IMR-90 (cell line): ENCODE results near the gene PTPRH. TPM values are rescaled to one million over a fixed set of nuclear protein-coding genes. Genes with fewer than 3 reads are reported as not detected.
A peak's percentile ranks its signal among the peaks of the same experiment; 100 is the strongest.

Experiments used
- ATAC-seq: fragments of 200-7000 bp; cut with Tn5 transposase; 2 replicates; pipeline ENCODE4 v1.9.1; 2020; ENCODE audit warnings: low read depth, mild to moderate bottlenecking, moderate library complexity
- BruUV-seq: library from RNA; stranded (reverse); fragments of 400-500 nt; replicated peaks from 2 replicates; lab custom pipeline; 2021; lab: Mats Ljungman, UMichigan
- CTCF ChIA-PET: fragments of 300-600 bp; formaldehyde crosslinking; extraction: SDS; loops from one replicate; lab custom pipeline; 2021; ENCODE audit warnings: antibody characterized with exemption; lab: Yijun Ruan, JAX
- POLR2A ChIA-PET: fragments of 300-600 bp; sonication (Branson Sonifier 250); formaldehyde crosslinking; loops from one replicate; lab custom pipeline; 2022; ENCODE audit warnings: antibody characterized with exemption; ENCODE audit not compliant: unreplicated experiment; lab: Charles Lee
- DNase-seq: peaks from one replicate; pipeline ENCODE4 v3.0.0; 2013
- H2AFZ ChIP-seq: replicated peaks from 2 replicates; pipeline ENCODE3; 2013; ENCODE audit warnings: low read length, mild to moderate bottlenecking; ENCODE audit not compliant: poor library complexity
- H2AK5ac ChIP-seq: 2 replicates; pipeline ENCODE4 v1.6.1; 2013; ENCODE audit warnings: low read depth, low read length, inconsistent platforms
- H2AK9ac ChIP-seq: replicated peaks from 2 replicates; pipeline ENCODE3; 2013; ENCODE audit warnings: mild to moderate bottlenecking, low read depth, low read length, moderate library complexity; ENCODE audit not compliant: poor library complexity
- H2BK120ac ChIP-seq: 2 replicates; pipeline ENCODE4 v1.6.1; 2013; ENCODE audit warnings: low read depth, low read length, inconsistent platforms
- H2BK15ac ChIP-seq: 3 replicates; pipeline ENCODE4 v1.6.1; 2013; ENCODE audit warnings: low read depth, low read length, inconsistent platforms
- H2BK20ac ChIP-seq: 2 replicates; pipeline ENCODE4 v1.6.1; 2013; ENCODE audit warnings: low read depth, mild to moderate bottlenecking, inconsistent platforms, low read length, moderate library complexity
- H2BK5ac ChIP-seq: 2 replicates; pipeline ENCODE4 v1.6.1; 2013; ENCODE audit warnings: mild to moderate bottlenecking, low read depth, low read length, inconsistent platforms; ENCODE audit not compliant: poor library complexity, severe bottlenecking
- H3K14ac ChIP-seq: replicated peaks from 2 replicates; pipeline ENCODE4 v1.6.1; 2013; ENCODE audit warnings: low read depth, low read length, inconsistent platforms
- H3K18ac ChIP-seq: 2 replicates; pipeline ENCODE4 v1.6.1; 2013; ENCODE audit warnings: low read depth, low read length, control low read depth
- H3K23ac ChIP-seq: 2 replicates; pipeline ENCODE4 v1.6.1; 2013; ENCODE audit warnings: low read depth, low read length, inconsistent platforms
- H3K27ac ChIP-seq: 2 replicates; pipeline ENCODE4 v1.5.1; 2013; ENCODE audit warnings: mild to moderate bottlenecking, control low read depth, low read length; ENCODE audit not compliant: insufficient read depth
- H3K27me3 ChIP-seq: 2 replicates; pipeline ENCODE4 v1.6.1; 2013; ENCODE audit warnings: low read length; ENCODE audit not compliant: control insufficient read depth, insufficient read depth
- H3K36me3 ChIP-seq: 2 replicates; pipeline ENCODE4 v1.6.1; 2013; ENCODE audit warnings: low read length, mixed read lengths; ENCODE audit not compliant: control insufficient read depth, insufficient read depth
- H3K4ac ChIP-seq: 2 replicates; pipeline ENCODE4 v1.6.1; 2013; ENCODE audit warnings: low read depth, low read length, inconsistent platforms
- H3K4me1 ChIP-seq: 2 replicates; pipeline ENCODE4 v1.6.1; 2013; ENCODE audit warnings: low read length, mixed read lengths; ENCODE audit not compliant: control insufficient read depth, insufficient read depth
- H3K4me2 ChIP-seq: 2 replicates; pipeline ENCODE4 v1.6.1; 2013; ENCODE audit warnings: low read depth, mild to moderate bottlenecking, control low read depth, low read length, moderate library complexity
- H3K4me3 ChIP-seq: 2 replicates; pipeline ENCODE4 v1.5.1; 2013; ENCODE audit warnings: low read depth, mild to moderate bottlenecking, control low read depth, low read length, moderate library complexity; ENCODE audit not compliant: insufficient read depth
- H3K56ac ChIP-seq: 2 replicates; pipeline ENCODE4 v1.6.1; 2013; ENCODE audit warnings: low read length, inconsistent platforms; ENCODE audit not compliant: insufficient read depth; ENCODE audit errors: extremely low read depth
- H3K79me1 ChIP-seq, 2 experiments: 2 replicates each; pipeline ENCODE4 v1.6.1; 2013; ENCODE audit warnings: low read length in 2 of 2, inconsistent platforms in 1 of 2, low read depth in 1 of 2
- H3K9ac ChIP-seq: 2 replicates; pipeline ENCODE4 v1.6.1; 2013; ENCODE audit warnings: low read depth, low read length, control low read depth
- H3K9me1 ChIP-seq: 2 replicates; pipeline ENCODE4 v1.6.1; 2013; ENCODE audit warnings: low read length, inconsistent platforms; ENCODE audit not compliant: insufficient read depth
- H3K9me3 ChIP-seq: 2 replicates; pipeline ENCODE4 v1.6.1; 2013; ENCODE audit warnings: low read length; ENCODE audit not compliant: control insufficient read depth, insufficient read depth
- H4K20me1 ChIP-seq: 2 replicates; pipeline ENCODE4 v1.6.1; 2013; ENCODE audit warnings: low read length, inconsistent platforms; ENCODE audit not compliant: insufficient read depth
- H4K5ac ChIP-seq: 2 replicates; pipeline ENCODE4 v1.6.1; 2013; ENCODE audit warnings: mild to moderate bottlenecking, low read depth, low read length, control low read depth
- H4K8ac ChIP-seq, 2 experiments: 2 replicates each; pipeline ENCODE4 v1.6.1; 2013; ENCODE audit warnings: low read depth in 2 of 2, low read length in 2 of 2, control low read depth in 1 of 2, inconsistent platforms in 1 of 2
- H4K91ac ChIP-seq: 2 replicates; pipeline ENCODE4 v1.6.1; 2013; ENCODE audit warnings: low read depth, low read length, inconsistent platforms; ENCODE audit not compliant: insufficient read depth
- CTCF ChIP-seq: conservative IDR thresholded peaks from 2 replicates; pipeline ENCODE4 v1.5.1; 2012; ENCODE audit warnings: mild to moderate bottlenecking, low read depth, low read length, improper control_type of control experiment
- ELK1 ChIP-seq: fragments of 150-350 bp; IDR thresholded peaks from 2 replicates; pipeline ENCODE4 v1.6.1; 2016; ENCODE audit warnings: low read depth, mild to moderate bottlenecking, low read length, moderate library complexity, borderline replicate concordance
- FOS ChIP-seq: fragments of 150-350 bp; IDR thresholded peaks from 2 replicates; pipeline ENCODE4 v1.6.1; 2016; ENCODE audit warnings: low read depth, low read length
- MAZ ChIP-seq: IDR thresholded peaks from 2 replicates; pipeline ENCODE4 v1.6.1; 2012; ENCODE audit warnings: low read depth, mild to moderate bottlenecking, low read length, improper control_type of control experiment, moderate library complexity, borderline replicate concordance
- MXI1 ChIP-seq: IDR thresholded peaks from 2 replicates; pipeline ENCODE4 v1.6.1; 2012; ENCODE audit warnings: low read depth, mild to moderate bottlenecking, low read length, moderate library complexity, borderline replicate concordance
- NFE2L2 ChIP-seq: fragments of 150-350 bp; IDR thresholded peaks from 2 replicates; pipeline ENCODE4 v1.6.1; 2016; ENCODE audit warnings: low read depth, mild to moderate bottlenecking, low read length
- RAD21 ChIP-seq: IDR thresholded peaks from 2 replicates; pipeline ENCODE4 v1.6.1; 2012; ENCODE audit warnings: low read length, improper control_type of control experiment
- RCOR1 ChIP-seq: IDR thresholded peaks from 2 replicates; pipeline ENCODE4 v1.6.1; 2012; ENCODE audit warnings: mild to moderate bottlenecking, low read length, improper control_type of control experiment; ENCODE audit not compliant: insufficient replicate concordance
- USF2 ChIP-seq: fragments of 150-350 bp; IDR thresholded peaks from 2 replicates; pipeline ENCODE4 v1.6.1; 2017; ENCODE audit warnings: mild to moderate bottlenecking, antibody characterized with exemption, low read length, low read depth
- WGBS, 2 experiments: methylation state at CpG; one replicate each; pipeline versions ENCODE4 v1.1.5 to v1.1.7; 2013; ENCODE audit warnings: missing lambda C conversion rate in 2 of 2; ENCODE audit not compliant: insufficient read length in 1 of 2; ENCODE audit errors: extremely low coverage in 2 of 2; 5-methylcytosine and 5-hydroxymethylcytosine counted together
- dilution Hi-C: fragments of 300-500 bp; cut with HindIII; formaldehyde crosslinking; loops from one replicate; pipeline ENCODE4 v1.14.3; 2018; ENCODE audit warnings: low sequenced_read_pairs; ENCODE audit not compliant: unreplicated experiment
- in situ Hi-C: fragments of 300-500 bp; cut with MboI; formaldehyde crosslinking; loops from 3 replicates; pipeline ENCODE4 v1.14.3; 2019; ENCODE audit warnings: low sequenced_read_pairs, inconsistent platforms, mixed read lengths
- intact Hi-C: fragments of 100-400 bp; cut with micrococcal nuclease; formaldehyde crosslinking; loops from 2 replicates; pipeline ENCODE4 v1.10.0; 2022
- polyA plus RNA-seq, 3 experiments: library from polyadenylated mRNA; depleted of rRNA; stranded (reverse); fragments of >200 nt; gene quantifications; 2 replicates each; pipeline ENCODE4 v1.2.3, GENCODE V29; 2012; ENCODE audit warnings: low replicate concordance in 1 of 3
- total RNA-seq: library from RNA; depleted of rRNA; stranded (reverse); fragments of >200 nt; gene quantifications from 2 replicates; pipeline ENCODE4 v1.2.3, GENCODE V29; 2012

The PTPRH gene
- total and polyA plus RNA-seq, 2 of the 4 experiments (the other 2 are of a cell fraction), result 1.3 to 3.4 TPM

- no peaks in the 10 kb centered on the region for H3K36me3 ChIP-seq
- no peak overlapping the region for H2BK120ac ChIP-seq
- H2BK15ac ChIP-seq, result no peak overlapping the region
- ChIA-PET POLR2A (no interaction called here), CTCF (interaction anchor here (0.5 kb wide), 1 partner anchor 110 kb away, joined by 3 read pairs; no protein-coding TSS in a partner anchor)
- no peak overlapping the region for H2BK20ac ChIP-seq
- 8% methylated on average over 23 of the region's 34 CpGs; no CpG with 5 or more reads in 1 of the 2 experiments for WGBS, 2 experiments
- H3K18ac ChIP-seq, result no peak overlapping the region
- no peak overlapping the region for H3K56ac ChIP-seq
- no peak overlapping the region for H2AK5ac ChIP-seq
- H2AK9ac ChIP-seq, result peak overlapping the region; percentile 15
- no peaks in the 10 kb centered on the region for H3K9me3 ChIP-seq
- no peaks in the 10 kb centered on the region for H3K4me1 ChIP-seq
- TF ChIP-seq NFE2L2 (no peak), RAD21 (peak; percentile 17; the same call in 1 of the 2 replicates), FOS (no peak), MXI1 (no peak), MAZ (no peak), USF2 (no peak), CTCF (peak; percentile 54), RCOR1 (no peak), ELK1 (no peak)
- H3K4me3 ChIP-seq, result peak overlapping the region; percentile 45
- no peak overlapping the region for H2BK5ac ChIP-seq
- BruUV-seq, result no TSS peak
- peak overlapping the region; percentile 95 for H2AFZ ChIP-seq
- ATAC-seq (peak; percentile 57), DNase-seq (peak; percentile 56)
- H4K91ac ChIP-seq, result no peak overlapping the region
- no peak overlapping the region for H4K8ac ChIP-seq
- H4K5ac ChIP-seq, result no peak overlapping the region
- H4K20me1 ChIP-seq, result no peaks in the 10 kb centered on the region
- H3K79me1 ChIP-seq, result no peaks in the 10 kb centered on the region
- H3K9me1 ChIP-seq, result peaks cover 2% of the 10 kb centered on the region; the same call in 1 of the 2 replicates
- in situ Hi-C loops, result no loop called here
- H3K9ac ChIP-seq, result no peak overlapping the region
- peaks cover 24% of the 10 kb centered on the region for H3K27me3 ChIP-seq
- H3K27ac ChIP-seq, result no peak overlapping the region
- H3K4me2 ChIP-seq, result peak overlapping the region; percentile 78
- dilution Hi-C loops, result no loop called here
- intact Hi-C loops, result no loop called here
- H3K4ac ChIP-seq, result no peak overlapping the region
- no peak overlapping the region for H3K14ac ChIP-seq
- H3K23ac ChIP-seq, result no peak overlapping the region
Measured at GRCh38 chr19:55165952-55166529, 43.3 kb downstream of the PTPRH start.
